Testis (tissue), 2 donors: ENCODE results near the gene COL9A3.

ENCODE experiments used
- POLR2A ChIP-seq: fragments of 450-650 bp; IDR thresholded peaks from one replicate; pipeline ENCODE4 v1.6.1; 2017; ENCODE audit warnings: antibody characterized with exemption, mild to moderate bottlenecking, moderate library complexity
- TF ChIP-seq, protein P1 (sequence below), 3 experiments: fragments of 450-650 bp in 2 of 3; fragments of 200-600 bp in 1 of 3; sonication (generic) in 1 of 3; IDR thresholded peaks; one replicate each; pipeline ENCODE4 v1.5.1; 2016 to 2019; ENCODE audit warnings: antibody characterized with exemption in 3 of 3, mild to moderate bottlenecking in 2 of 3, moderate library complexity in 1 of 3

- TF ChIP-seq, protein P1, sequence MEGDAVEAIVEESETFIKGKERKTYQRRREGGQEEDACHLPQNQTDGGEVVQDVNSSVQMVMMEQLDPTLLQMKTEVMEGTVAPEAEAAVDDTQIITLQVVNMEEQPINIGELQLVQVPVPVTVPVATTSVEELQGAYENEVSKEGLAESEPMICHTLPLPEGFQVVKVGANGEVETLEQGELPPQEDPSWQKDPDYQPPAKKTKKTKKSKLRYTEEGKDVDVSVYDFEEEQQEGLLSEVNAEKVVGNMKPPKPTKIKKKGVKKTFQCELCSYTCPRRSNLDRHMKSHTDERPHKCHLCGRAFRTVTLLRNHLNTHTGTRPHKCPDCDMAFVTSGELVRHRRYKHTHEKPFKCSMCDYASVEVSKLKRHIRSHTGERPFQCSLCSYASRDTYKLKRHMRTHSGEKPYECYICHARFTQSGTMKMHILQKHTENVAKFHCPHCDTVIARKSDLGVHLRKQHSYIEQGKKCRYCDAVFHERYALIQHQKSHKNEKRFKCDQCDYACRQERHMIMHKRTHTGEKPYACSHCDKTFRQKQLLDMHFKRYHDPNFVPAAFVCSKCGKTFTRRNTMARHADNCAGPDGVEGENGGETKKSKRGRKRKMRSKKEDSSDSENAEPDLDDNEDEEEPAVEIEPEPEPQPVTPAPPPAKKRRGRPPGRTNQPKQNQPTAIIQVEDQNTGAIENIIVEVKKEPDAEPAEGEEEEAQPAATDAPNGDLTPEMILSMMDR (IDR thresholded peaks at IDR 0.05), result no peak
- TF ChIP-seq POLR2A, result no peak
Observed at GRCh38 chr20:62787866-62788265, 29.0 kb upstream of the COL9A3 start.
